Hypothalamus (tissue), 51 donors: ENCODE data around the gene KLHL26.
A peak's percentile ranks its signal among the peaks of the same experiment; 100 is the strongest.

Source experiments
- DNase-seq, 51 donors: peaks; one replicate each; lab custom pipeline; 2025; lab: John Stamatoyannopoulos, UW

KLHL26 gene

DNA sequence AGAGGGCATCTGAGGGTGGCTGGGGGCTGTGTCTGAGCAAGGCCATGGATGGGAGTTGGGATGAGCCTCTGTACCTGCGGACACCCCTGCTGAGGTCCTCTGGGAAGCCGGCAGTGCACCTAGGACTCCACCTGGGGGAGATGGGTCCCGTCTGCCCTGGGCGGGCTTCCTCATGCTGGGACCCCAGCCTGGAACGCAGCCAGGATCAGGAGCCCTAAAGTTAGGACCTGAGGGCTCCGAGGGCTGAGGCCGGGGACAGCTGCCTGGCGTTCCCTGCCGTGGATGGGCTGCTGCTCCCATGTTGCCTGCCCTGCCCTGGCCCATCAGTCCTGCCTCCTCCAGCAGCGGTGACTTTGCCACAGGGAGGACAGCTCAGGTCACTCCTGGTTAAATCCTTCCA is 72.7 kb downstream of the KLHL26 start:
- no peak for DNase-seq

DNA sequence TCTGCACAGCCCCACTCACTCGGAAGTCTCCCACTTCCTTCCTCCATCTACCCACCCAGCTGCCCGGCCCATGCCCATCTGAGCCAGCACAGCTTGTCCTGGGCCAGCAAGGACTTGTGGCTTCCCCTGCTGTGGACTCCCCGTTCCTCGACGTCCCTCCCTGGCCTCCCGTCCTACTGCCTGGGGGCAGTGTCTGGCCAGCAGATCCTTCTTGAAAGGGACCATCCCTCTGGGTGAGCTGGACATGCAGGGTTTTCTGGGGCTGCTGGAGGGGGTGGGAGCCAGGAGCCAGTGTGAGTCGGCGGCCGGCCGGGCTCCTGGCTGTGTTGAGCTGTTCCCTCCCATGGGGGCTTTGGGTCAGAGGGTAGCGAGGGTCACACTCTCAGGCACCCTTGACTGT is 73.4 kb downstream of the KLHL26 start:
- DNase-seq = no peak

DNA sequence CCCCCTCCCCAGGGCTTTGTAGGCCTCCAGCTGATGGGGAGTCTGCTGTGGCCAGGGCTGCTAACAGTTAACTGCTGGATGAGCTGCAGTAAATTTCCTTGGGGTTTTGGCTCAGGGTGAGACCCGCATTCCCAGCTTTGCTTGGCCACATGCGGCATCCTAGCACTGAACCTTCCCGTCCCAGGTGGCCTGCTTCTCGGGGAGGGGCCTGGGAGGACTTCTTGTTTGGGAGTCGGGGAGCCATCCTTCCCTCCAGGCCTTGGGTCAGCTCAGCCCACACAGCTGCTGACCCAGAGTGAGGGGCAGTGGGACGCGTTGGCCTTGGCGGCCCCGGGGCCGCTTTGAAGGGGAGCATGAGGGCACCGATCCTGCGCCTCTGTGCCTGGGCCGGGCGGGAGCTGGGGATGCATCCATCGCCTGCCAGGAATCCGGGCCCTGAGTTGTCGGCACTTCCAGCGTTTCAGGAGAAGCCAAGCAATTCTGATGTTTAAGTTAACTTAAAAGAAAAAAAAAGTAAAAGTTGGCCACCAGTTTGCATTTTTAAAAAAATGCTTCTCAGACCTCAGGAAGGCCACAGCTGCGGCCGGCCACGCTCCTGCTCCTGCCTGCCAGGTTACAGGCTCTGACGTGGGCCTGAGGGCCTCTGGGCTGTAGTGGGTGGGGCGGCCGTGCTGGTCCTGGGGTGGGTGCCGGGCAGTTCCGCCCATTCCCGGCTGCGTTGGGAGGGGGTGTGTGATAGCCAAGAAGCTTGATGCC is 74.3 kb downstream of the KLHL26 start:
- DNase-seq = no peak

DNA sequence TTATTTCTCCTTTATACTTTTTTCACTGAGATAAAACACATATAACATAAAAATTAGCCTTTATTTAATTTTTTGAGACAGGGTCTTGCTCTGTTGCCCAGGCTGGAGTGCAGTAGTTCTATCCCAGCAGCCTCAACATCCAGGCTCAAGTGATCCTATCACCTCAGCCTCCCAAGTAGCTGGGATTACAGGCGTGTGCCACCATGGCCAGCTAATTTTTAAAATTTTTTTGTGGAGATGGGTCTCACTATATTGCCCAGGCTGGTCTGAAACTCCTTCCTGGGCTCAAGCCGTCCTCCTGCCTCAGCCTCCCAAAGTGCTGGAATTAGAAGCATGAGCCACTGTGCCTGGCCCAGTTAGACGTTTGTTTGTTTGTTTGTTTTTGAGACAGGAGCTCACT is 75.1 kb downstream of the KLHL26 start:
- no peak for DNase-seq

DNA sequence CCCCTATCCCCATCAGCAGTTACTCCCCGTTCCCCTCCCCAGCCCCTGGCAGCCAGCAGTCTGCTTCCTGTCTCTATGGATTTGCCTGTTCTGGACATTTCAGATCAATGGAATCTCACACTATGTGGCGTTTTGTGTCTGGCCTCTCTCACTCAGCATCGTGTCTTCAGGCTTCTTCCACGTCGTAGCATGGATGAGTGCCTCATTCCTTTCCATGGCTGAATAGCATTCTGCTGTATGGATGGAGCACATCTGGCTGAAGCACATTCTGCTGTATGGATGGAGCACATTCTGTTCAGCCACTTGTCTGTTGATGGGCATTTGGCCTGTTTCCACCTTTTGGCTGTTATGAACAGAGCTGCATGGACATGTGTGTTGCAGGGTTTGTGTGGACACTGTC is 76.2 kb downstream of the KLHL26 start:
- no peak for DNase-seq

DNA sequence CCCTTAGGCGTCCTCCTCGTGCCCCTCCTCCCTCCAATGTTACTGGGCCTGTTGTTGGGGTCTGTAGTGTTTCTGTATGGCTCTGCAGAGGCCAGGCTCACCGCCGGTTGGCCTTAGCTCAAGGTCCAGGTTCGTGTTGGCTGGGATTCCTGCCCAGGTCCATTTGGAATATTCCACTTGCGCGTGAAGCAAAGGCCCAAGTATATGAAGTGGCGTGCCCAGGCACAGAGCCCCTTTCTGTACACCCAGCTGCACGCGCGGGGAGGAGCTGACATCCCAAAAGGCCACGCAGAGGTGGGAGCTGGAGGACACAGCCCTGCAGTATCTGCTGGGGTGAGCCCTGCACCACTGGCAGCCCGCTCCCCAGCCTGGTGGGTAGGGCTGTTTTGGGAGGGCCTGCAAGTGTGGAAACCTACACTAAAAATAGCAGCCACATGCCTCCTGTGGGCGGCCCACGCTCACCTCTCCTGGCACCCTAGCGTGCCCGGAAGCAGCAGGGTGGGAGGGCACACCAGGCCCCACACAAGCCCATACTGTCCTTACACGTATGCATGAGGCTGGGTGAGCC is 76.8 kb downstream of the KLHL26 start:
- no peak for DNase-seq

DNA sequence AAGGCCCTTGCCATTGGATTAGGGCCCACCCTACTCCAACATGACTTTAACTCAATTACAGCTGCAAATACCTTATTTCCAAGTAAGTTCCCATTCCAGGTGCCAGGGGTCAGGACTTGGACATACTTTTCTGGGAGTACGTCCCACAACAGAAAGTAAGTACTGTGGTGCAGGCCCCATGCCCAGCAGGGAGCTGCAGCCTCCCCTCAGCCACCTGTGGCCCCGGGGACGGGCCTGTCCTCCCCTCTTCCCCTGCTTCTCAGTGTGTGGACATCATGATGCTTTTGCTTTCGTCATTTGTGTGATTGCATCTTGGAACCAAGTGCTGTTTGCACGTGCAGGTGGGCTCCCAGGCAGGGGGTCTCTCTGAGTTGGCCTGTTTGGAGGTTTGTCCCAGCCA is 78.6 kb downstream of the KLHL26 start:
- no peak for DNase-seq

DNA sequence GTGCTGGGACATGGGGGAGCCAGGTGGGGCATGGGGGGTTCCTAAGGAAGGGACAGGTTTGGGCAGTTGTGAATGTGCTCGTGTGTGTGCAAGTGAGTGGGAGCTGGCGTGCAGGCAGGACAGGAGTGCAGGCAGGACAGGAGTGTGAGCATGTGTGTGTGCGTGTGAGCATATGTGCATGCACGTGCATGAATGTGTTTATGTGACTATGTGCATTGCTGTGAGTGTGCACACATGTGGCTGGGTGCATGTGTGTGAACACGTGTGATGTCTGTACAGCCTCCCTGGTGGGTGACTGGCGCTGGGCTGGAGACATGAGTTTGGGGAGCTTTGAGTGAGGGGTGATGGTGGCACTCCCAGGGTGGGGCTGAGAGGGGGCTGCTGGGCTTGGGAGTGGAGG is 80.0 kb downstream of the KLHL26 start:
- DNase-seq = no peak

DNA sequence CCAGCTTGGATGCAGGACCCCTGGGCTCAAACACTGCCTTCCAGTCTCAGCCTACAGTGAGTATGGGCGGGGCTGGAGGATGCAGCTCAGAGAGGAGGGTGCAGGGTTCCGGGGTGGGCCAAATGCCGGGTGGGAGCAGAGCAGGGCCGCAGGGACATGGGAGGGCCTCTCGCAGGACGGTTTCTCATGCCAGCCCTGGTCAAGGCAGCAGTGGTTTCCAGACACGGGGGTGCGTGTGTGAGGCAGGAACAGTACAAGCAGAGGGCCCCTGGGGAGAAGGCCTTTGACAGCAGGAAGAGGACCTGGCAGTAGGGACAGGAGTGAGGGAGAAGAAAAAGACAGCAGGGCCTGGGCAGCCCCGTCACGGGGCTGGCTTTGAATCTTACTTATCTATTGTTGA is 80.8 kb downstream of the KLHL26 start:
- DNase-seq = no peak

DNA sequence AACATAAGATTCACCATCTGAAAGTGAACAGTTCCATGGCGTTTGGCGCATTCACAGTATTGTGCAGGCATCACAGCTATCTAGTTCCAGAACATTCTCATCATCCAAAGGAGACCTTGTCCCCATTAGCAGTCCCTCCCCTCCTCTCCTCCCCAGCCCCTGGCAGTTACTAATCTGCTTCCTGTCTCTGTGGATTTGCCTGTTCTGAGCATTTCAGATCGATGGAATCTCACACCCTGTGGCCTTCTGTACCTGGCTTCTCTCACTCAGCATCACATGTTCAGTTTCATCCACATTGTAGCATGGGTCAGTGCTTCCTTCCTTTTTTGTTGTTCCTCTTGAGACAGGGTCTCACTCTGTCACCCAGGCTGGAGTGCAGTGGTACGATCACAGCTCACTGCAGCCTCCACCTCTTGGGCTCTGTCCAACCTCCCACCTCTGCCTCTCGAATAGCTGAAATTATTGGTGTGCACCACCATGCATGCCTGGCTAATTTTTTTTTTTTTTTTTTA is 81.2 kb downstream of the KLHL26 start:
- no peak for DNase-seq

DNA sequence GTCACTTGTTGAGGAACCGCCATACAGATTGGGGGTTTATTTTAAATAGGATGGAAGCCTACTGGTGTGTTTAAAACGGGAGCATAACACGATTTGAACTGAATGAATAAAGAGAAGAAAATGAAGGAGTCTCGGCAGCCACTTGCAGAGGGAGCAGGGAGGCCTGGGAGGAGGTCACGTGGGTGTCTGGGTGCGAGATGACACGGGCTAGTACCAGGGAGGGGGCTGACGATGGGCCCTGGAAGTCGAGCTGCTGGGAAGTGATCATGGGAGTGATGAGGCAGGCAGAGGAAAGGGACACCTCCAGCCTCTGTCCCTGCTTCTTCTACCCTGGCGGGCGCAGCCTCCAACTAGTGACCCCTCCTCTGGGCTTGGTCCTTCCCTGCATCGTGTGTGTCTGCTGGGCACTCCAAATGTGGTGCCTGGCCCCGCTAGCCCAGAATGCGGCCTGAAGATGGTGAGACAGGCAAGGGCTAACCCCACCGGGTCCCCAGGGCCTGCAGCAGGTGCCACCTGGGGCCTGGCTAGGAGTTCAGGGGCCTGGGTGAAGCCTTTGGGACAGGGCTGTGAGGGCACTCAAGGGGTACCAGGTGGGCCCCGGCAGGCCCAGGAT is 82.1 kb downstream of the KLHL26 start:
- peak in 2 of 51 donors; percentile 6 to 15 for DNase-seq

DNA sequence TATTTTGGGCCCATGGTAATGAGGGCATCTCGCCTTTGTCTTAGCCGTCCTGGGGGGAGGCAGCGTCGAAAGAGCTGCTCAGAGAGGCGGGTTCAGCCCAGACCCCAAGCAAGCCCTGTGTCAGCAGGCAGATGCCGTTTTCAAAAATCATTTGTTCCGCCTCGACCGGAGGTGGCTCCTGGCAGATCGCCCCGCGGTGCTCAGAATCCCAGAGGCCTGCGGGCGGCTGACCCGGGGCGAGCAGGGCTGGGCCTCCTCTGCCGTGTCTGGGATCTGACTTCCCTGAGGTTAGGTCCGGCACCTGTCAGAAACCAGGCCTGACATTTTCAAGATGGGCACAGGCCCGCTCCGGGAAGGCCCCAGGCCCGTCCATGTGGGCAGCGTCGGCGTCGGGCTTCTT is 82.7 kb downstream of the KLHL26 start:
- DNase-seq = peak in 2 of 51 donors; percentile 5 to 16
